ENCODE measurements around the gene PLOD3.
"Not testable (repeated sequence)": the region's sequence is repeated elsewhere in the genome, so short reads cannot be mapped to it uniquely, and the experiment has no call there.

The PLOD3 gene, protein sequence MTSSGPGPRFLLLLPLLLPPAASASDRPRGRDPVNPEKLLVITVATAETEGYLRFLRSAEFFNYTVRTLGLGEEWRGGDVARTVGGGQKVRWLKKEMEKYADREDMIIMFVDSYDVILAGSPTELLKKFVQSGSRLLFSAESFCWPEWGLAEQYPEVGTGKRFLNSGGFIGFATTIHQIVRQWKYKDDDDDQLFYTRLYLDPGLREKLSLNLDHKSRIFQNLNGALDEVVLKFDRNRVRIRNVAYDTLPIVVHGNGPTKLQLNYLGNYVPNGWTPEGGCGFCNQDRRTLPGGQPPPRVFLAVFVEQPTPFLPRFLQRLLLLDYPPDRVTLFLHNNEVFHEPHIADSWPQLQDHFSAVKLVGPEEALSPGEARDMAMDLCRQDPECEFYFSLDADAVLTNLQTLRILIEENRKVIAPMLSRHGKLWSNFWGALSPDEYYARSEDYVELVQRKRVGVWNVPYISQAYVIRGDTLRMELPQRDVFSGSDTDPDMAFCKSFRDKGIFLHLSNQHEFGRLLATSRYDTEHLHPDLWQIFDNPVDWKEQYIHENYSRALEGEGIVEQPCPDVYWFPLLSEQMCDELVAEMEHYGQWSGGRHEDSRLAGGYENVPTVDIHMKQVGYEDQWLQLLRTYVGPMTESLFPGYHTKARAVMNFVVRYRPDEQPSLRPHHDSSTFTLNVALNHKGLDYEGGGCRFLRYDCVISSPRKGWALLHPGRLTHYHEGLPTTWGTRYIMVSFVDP

DNA sequence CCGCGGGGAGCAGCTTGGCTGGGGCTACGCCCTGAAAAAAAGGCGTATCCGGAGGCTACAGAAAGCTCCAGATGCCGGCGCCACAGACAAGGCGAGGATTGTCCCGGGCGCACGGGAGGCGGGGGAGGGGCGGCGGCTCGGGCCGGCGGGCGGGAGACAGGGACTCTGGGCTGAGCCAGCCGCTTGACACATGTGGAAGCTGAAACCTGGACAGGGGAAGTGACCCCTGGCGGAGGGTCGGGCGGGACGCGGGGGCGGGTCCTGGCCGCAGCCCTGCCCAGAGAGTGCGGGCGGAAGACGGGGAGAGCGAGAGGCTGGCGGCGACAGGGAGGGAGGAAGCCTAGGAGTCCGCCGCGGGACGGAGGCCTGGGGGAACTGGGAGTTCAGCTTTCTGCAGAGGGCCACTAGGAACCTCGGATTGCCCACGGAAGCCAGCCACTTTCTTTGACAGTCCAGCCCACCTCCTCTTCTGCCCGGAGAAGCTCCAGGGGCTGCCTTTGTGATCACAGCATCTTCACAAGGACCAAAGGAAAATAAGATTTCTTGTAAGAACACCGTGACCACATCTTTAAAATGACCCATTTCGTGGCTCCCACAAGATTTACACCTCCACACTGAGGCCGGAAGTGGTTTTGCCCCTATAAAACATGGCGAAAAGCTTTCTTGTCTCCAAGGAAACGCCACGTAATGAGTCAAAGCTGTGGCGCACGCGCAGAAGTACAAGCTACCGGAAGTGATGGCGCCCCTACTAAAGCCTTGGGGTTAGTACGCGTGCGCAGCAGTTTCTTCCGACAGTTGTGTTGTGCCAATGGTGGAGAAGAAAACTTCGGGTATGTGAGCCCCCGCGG, at the start of gene PLOD3, which contains the start of gene ZNHIT1:
PLOD3 (minus strand) TSS at position 194 of the 848 bp plus-strand sequence. CDS start 307 bp downstream, outside the sequence.
ZNHIT1 (plus strand) TSS at position 778 of the 848 bp plus-strand sequence; CDS start at position 809, 31 bp downstream.
- DNase-seq = peak; percentile 99

DNA sequence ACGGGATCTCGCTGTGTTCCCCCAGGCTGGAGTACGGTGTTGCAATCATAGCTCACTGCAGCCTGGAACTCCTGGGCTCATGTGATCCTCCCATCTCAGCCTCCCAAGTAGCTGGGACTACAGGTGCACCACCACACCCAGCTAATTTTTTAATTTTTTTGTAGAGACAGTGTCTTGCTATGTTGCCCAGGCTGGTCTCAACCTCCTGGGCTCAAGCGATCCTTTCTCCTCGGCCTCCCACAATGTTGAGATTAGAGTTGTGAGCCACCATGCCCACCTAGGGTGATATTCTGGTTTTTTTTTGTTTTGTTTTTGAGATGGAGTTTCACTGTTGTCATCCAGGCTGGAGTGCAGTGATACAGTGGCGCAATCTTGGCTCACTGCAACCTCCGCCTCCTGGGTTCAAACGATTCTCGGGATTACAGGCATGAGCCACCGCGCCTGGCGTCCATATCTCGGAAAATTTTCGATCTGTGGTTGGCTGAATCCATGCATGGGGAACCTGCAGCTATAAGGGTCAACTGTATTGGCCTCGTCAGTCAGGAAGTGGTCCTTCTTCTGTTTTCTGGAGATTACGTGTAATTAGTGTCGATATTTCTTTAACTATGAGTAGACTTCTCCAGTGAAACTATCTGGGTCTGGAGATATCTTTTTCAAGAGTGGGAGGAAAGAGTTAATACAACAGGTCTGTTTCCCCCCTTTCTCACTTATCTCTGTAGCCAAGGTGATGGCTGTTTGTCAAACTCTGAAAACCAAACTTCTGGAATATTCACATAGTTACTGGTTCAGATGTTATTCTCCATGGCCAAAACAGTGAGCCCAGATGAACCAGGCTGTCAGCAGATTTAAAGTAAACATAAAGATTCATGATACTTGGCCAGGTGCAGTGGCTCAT, 48.5 kb upstream of the PLOD3 start:
- no peak for DNase-seq

DNA sequence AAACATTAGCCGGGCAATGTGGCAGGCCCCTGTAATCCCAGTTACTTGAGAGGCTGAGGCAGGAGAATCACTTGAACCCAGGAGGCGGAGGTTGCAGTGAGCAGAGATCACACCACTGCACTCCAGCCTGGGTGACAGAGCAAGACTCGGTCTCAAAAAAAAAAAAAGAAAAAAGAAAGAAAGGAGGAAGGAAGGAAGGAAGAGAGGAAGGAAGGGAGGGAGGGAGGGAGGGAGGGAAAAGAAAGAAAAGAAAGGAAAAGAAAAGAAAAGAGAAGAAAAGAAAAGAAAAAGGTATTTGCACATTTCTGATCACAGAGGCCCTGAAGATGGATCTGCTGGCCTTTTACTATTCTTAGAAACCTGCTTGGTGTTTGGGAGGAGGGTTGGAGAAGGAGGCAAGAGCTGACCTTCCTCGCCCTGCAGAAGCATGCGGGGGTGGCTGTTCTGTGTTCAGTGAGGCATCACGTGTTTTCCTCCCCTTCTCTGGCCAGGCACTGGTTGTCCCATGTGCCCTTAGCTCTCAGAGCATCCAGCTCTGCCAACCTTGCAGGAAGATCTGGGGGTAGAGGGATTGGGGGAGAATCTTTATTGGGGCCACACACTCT, 46.8 kb upstream of the PLOD3 start:
- DNase-seq = not testable (repeated sequence)

DNA sequence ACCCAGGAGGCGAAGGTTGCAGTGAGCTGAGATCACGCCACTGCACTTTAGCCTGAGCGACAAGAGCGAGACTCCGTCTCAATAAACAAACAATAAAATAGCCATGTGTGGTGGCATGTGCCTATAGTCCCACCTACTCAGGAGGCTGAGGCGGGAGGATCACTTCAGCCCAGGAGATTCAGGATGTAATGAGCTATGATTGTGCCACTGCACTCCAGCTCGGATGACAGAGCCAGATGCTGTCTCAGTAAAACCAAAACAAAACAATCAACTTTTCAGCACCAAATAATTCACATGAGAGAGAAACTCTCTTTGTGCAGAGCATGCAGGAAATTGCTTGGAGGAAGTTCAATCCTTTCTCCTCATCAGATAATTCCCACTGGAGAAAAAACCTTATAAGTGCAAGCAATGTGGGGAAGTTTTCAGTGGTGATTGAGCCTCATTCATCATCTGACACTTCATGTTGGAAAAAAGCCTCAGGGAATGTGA, 40.9 kb upstream of the PLOD3 start:
- DNase-seq = no peak

DNA sequence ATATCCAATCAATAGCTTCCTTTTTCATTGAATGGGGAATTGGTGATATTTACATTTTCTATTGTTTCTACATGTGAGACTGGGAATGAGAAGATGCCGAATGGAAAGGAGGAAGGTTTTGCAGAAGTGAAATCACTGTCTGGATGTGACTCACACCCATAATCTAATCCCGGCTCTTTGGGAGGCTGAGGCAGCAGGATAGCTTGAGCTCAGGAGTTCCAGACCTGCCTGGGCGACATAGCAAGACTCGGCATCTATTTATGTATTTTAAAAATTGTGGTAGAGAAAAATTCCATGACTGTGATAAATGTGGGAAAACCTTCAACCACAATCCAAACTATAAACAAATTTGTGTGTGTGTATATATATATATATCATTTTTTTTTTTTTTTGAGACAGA, 38.4 kb upstream of the PLOD3 start:
- no peak for DNase-seq

DNA sequence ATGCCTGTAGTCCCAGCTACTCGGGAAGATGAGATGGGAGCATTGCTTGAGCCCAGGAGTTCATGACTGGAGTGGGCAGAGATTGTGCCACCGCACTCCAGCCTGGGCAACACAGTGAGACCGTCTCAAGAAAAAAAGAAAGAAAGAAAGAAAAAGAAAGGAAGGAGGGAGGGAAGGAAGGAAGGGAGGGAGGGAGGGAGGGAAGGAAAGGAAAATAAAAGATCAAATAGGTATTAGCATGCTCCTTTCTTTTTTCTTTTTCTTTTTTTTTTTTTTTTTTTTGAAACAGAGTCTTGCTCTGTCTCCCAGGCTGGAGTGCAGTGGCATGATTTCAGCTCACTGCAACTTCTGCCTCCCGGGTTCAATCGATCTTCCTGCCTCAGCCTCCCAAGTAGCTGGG, 35.8 kb upstream of the PLOD3 start:
- not testable (repeated sequence) for DNase-seq

DNA sequence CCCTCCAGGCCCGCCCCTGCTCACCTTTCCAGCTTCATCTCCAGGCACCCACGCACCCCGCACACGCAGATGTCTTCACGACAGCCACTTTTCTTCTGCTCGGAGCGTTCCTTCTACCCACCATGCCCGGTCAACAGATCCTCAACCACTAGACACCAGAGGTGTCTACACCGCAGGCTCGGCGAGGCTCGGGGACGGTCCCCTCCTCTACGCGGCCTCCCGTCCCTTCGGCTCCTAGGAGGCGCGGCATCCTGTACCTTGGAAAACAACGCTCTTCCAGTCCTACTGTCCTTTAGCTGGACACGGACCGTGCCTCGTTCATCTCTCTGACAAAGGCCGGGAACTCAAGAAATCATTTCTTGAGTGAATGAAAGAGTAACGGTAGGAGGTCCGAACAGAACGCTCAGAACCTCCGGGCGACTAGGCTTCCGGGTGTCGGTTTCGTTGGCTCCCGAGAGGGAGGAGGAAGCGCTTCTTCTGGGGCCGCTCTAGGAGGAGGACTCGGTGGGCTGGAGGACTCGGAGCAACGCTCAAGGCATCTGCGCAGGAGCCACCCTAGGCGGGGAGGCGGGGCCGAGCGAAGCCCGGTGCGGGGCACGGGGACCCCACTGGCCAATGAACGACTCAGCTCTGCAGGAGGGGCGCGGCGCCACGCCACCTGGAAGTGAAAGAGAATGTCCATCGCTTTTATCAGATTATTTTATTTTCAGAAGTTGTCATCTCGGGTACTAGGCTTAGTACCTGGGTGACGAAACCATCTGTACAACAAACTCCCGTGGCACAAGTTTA, 34.7 kb upstream of the PLOD3 start:
- DNase-seq = peak; percentile 97

DNA sequence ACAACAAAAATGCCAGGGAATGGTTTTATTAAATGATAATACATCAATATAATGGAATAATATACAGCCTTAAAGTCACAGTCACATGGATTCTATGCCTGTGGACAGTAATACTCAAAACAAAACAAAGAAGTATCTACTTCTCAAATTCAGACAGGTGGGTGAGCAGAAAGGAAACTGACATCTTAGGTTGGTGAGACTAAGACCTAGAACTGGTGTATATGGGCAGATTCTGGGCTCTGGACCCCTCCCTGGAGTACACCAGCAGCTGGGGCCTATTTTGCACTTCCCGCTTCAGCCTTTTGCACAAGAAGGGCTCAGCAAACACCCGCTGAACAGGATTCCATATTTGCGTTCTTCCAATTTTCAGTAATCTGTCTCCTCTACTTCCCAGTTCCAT, 32.9 kb upstream of the PLOD3 start:
- DNase-seq = no peak

DNA sequence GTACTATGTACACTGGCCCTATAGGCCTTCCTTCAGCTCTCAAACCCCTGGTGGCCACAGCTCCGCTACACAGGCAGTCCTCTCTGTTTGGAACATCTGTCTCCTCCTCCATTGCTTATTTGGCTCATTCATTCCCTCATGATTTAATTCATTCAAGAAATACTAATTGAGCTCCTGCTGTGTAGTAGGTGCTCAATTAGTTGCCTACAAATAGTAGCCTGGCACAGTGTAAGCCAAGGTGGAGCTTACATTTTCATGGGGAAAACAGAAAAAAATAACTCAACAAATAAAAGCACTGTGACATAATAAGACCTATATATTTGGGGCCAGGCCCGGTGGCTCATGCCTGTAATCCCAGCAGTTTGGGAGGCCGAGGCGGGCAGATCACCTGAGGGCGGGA, 30.9 kb upstream of the PLOD3 start:
- DNase-seq = no peak

DNA sequence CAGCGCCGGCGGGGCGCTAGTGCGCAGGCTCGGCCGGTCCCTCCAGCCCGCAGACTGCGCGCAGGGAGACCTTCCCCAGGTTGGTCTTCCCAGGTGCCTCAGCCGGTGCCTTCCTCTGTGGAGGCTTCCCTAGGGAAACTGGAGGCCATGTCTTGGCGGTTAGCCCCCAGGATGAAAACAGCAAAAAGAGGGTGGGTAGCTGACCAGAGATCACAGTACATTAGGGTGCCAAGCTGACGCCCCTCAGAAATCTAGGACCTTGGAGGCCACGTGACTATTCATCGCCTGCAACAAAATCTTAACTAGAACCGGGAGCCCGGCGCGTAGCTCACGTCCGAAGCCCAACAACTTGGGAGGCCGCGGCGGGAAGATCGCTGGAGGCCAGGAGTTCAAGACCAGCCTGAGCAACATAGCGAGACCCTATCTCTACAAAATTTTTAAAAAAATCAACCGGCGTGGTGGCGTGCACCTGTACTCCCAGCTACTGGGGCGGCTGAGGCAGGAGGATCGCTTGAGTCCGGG, 27.8 kb upstream of the PLOD3 start:
- DNase-seq = no peak

DNA sequence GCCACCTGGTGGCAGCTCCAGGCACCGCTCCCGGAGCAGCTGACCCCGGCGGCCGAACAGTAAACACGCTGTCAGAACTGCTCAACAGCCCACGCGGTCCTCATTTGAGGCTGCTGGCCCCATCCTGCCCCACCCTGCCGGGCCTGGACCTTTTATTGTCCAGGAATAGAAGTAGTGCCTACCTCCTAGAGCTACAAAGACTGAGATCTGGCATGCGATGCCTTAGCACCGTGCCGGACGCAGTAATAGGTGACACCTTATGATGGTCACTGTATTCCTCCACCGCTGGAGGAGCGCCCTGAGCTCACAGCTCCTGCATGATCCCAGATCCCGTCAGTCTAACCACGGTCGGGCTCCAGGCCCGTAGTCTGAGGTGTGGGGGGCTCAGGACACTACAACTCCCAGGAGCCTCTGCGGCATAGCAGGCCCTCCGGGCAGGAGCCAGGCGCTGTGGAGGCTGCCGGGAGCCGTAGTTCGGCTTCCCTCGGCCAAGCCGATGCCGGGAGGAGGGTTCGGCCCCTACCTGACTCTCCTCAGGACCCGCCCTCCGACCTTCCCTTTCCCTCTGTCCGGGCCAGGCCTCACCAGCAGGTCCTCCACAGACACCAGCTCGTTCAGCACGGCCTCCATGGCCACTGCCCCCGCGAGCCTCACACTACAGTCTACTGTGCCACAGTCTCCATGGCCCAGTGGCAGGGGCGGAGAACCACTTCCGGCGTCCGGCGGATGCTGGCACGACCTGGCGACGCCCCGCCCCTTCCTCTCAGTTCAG, 27.2 kb upstream of the PLOD3 start, which contains the start of gene FIS1:
FIS1 (minus strand) TSS at position 707 of the 772 bp plus-strand sequence; CDS start at position 630, 77 bp downstream.
- peak; percentile 92 for DNase-seq

DNA sequence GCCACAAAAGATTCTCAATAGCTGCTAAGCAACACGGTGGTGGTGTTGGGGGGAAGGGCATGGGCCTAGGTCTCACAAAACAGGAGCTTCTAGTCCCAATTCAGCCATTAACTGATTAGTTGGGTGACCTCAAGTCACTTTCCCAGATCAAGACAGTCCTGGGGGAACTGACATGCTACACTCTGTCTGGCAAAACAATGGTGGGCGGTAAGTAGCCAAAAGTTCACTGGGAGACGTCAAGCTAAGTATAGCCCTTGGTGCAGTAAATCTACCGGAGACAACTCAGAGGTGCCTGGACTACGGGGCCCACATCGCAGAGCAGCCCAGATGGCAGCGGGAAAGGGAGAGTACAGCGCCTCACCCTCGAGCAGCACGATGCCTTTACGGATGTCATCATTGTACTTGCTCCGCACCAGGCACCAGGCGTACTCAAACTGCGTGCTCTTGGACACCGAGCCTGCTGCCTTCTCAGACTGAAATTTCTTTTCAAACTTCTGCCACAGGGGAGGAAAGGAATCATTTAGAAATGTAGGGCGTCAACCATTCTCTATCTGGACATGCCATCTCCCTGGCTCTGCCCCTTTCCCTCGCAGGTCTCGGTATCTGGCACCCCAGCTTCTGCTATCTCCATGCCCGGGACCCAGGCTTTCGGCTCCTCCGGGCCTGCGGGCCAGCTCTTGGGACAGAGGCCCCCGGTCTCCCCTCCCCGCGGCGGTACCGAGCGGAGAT, 26.4 kb upstream of the PLOD3 start:
- no peak for DNase-seq

DNA sequence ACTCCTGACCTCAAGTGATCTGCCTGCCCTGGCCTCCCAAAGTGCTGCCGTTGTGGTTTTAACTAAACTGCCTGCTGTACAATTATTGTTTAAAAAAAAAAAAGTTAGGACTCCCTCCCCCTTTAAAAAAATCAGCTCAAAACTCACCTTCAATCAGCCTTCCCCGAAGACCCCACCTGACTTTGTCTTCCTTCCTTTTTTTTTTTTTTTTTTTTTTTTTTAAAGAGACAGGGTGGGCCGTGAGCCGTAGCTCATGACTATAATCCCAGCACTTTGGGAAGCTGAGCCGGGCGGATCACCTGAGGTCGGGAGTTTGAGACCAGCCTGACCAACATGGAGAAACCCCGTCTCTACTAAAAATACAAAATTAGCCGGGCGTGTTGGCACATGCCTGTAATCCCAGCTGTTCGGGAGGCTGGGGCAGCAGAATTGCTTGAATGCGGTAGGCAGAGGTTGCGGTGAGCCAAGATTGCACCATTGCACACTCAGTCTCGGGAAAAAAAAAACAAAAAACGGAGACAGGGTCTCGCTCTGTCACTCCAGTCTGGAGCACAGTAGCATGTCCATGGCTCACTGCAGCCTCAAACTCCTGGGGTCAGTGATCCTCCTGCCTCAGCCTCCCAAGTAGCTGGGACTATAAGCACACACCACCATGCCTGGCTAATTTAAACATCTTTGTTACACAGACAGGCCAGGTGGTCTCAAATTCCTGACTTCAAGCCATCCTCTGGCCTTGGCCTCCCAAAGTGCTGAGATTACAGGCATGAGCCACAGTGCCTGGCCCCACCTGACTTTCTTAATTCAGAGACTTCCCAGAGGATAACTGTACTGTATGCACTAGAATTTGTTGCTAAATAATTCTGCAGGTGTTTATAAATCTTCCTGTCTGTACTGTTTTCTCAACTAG, 24.3 kb upstream of the PLOD3 start:
- no peak for DNase-seq

DNA sequence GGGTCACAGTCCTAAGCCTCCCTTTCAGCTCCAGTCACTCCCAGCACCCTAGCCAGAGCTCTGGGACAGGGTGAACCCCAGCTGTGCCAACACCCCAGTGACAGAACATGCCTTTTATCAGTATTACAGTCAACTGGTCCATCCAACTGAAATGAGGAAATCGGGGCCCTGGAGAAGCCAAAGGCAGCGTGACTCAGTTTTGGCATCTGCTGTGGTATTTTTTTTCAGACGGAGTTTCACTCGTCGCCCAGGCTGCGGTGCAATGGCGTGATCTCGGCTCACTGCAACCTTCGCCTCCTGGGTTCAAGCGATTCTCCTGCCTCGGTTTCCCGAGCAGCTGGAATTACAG, 23.6 kb upstream of the PLOD3 start:
- DNase-seq = no peak

DNA sequence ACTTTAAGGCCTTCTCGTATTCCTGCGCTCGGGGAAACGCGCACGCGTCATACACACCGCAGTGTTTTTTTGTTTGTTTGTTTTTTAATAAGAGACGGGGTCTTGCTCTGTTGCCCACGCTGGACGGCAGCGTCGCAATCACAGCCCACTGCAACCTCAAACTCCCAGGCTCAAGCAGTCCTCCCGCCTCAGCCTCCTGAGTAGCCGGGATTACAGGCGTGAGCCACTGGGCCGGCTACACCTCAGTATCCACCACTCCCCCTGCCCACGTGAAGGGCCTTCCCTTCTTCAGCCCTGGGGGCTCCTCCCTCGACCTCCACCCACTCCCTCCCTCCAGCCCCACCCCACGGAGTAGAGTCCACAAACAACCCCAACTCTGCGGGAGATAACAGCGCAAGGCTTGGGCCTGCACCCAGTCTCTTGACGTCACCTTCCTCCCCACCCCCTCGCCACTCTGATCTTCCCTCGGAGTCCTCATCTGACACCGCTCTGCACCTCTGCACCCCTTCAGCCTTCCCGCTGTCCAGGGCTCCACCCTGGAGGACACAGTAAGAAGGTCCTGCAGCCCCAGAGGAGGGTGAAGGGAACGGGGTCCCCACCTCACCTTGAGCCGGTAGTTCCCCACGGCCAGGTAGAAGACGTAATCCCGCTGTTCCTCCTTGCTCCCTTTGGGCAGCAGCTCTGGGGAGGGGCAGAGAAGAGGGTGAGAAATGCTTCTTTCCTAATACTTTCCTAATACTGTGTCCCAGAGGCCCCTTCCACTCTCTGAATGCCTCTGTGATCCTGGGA, 23.0 kb upstream of the PLOD3 start:
- no peak for DNase-seq

DNA sequence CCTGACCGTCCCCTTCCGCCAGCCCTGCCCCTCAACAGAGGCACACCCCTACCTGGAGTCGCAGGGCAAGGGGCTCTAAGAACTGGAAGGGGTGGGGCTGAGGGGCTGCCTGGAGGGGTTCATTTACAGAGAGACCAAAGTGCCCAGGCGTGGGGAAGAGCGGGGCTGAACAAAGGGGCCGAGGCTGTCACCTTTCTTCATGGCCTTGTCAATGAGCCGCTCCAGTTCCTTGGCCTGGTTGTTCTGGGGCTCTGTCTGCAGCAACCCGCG, 22.5 kb upstream of the PLOD3 start:
- no peak for DNase-seq
